ENCODE measurements around the gene DLX4.

The DLX4 gene

DNA sequence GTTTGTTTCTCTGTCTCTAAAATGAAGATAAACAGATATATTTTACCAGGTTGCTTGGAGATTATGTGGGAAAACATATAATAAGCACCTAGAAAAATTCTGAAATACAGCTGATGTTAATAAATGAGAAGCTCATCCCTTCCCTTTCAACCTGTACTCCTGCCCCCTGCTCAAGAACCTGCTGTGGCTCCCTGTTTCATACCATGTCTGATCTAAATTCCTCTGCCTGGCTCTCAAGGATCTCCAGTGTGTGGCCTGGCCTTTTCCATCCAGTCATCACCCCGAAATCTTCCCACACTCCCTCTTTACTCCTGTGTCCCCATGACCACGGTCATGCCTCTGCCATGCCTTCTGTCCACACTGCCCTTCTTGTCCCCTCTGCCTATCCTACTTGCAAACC is 19.4 kb upstream of the DLX4 start:
- H3F3A ChIP-seq (ENCODE audit: low read depth): no peaks in the 10 kb centered on the region
- H3K79me2 ChIP-seq (ENCODE audit: insufficient read depth, low read length): no peaks in the 10 kb centered on the region
- no peaks in the 10 kb centered on the region for H3K36me3 ChIP-seq (ENCODE audit: insufficient read depth, low read length)
- no peak overlapping the region for H2AFZ ChIP-seq (ENCODE audit: low read length)
- no peaks in the 10 kb centered on the region for H3K9me3 ChIP-seq (ENCODE audit: insufficient read depth, low read depth, low read length)
- no peak overlapping the region for H3K4me3 ChIP-seq (ENCODE audit: low read length, poor library complexity, severe bottlenecking)
- TF ChIP-seq, protein P1, sequence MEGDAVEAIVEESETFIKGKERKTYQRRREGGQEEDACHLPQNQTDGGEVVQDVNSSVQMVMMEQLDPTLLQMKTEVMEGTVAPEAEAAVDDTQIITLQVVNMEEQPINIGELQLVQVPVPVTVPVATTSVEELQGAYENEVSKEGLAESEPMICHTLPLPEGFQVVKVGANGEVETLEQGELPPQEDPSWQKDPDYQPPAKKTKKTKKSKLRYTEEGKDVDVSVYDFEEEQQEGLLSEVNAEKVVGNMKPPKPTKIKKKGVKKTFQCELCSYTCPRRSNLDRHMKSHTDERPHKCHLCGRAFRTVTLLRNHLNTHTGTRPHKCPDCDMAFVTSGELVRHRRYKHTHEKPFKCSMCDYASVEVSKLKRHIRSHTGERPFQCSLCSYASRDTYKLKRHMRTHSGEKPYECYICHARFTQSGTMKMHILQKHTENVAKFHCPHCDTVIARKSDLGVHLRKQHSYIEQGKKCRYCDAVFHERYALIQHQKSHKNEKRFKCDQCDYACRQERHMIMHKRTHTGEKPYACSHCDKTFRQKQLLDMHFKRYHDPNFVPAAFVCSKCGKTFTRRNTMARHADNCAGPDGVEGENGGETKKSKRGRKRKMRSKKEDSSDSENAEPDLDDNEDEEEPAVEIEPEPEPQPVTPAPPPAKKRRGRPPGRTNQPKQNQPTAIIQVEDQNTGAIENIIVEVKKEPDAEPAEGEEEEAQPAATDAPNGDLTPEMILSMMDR (conservative IDR thresholded peaks at IDR 0.05; ENCODE audit: low read length): no peak
- no peak for TF ChIP-seq EZH2phosphoT487 (IDR thresholded peaks at IDR 0.05; ENCODE audit: borderline replicate concordance)
- H3K4me1 ChIP-seq (ENCODE audit: insufficient read depth, low read length, poor library complexity, severe bottlenecking): peaks cover 20% of the 10 kb centered on the region
- no peaks in the 10 kb centered on the region for H3K9me2 ChIP-seq (replicated peaks; ENCODE audit: low read depth, low read length)
- H3K9ac ChIP-seq (ENCODE audit: low read depth, low read length, poor library complexity, severe bottlenecking): no peak overlapping the region
- no peaks in the 10 kb centered on the region for H4K20me1 ChIP-seq (ENCODE audit: insufficient read depth, low read length, poor library complexity, severe bottlenecking)
- no peaks in the 10 kb centered on the region for H3K27me3 ChIP-seq (ENCODE audit: insufficient read depth, low read length, poor library complexity, severe bottlenecking)
- H3K4me2 ChIP-seq (ENCODE audit: low read depth, low read length, poor library complexity, severe bottlenecking): no peak overlapping the region

- H3K4me2 ChIP-seq (ENCODE audit: low read depth, low read length, poor library complexity, severe bottlenecking): no peak overlapping the region
- H4K20me1 ChIP-seq (ENCODE audit: insufficient read depth, low read length, poor library complexity, severe bottlenecking): no peaks in the 10 kb centered on the region
- no peak overlapping the region for H3K4me3 ChIP-seq (ENCODE audit: low read length, poor library complexity, severe bottlenecking)
- no peaks in the 10 kb centered on the region for H3K9me2 ChIP-seq (replicated peaks; ENCODE audit: low read depth, low read length)
- H3K9me3 ChIP-seq (ENCODE audit: insufficient read depth, low read depth, low read length): no peaks in the 10 kb centered on the region
- TF ChIP-seq, protein P1 (conservative IDR thresholded peaks at IDR 0.05; ENCODE audit: low read length): no peak
- H3K4me1 ChIP-seq (ENCODE audit: insufficient read depth, low read length, poor library complexity, severe bottlenecking): peaks cover 20% of the 10 kb centered on the region
- no peaks in the 10 kb centered on the region for H3F3A ChIP-seq (ENCODE audit: low read depth)
- H3K79me2 ChIP-seq (ENCODE audit: insufficient read depth, low read length): no peaks in the 10 kb centered on the region
- H2AFZ ChIP-seq (ENCODE audit: low read length): no peak overlapping the region
- no peaks in the 10 kb centered on the region for H3K27me3 ChIP-seq (ENCODE audit: insufficient read depth, low read length, poor library complexity, severe bottlenecking)
- no peak overlapping the region for H3K9ac ChIP-seq (ENCODE audit: low read depth, low read length, poor library complexity, severe bottlenecking)
- no peaks in the 10 kb centered on the region for H3K36me3 ChIP-seq (ENCODE audit: insufficient read depth, low read length)
Measured at GRCh38 chr17:49951362-49952082, 17.5 kb upstream of the DLX4 start.

DNA sequence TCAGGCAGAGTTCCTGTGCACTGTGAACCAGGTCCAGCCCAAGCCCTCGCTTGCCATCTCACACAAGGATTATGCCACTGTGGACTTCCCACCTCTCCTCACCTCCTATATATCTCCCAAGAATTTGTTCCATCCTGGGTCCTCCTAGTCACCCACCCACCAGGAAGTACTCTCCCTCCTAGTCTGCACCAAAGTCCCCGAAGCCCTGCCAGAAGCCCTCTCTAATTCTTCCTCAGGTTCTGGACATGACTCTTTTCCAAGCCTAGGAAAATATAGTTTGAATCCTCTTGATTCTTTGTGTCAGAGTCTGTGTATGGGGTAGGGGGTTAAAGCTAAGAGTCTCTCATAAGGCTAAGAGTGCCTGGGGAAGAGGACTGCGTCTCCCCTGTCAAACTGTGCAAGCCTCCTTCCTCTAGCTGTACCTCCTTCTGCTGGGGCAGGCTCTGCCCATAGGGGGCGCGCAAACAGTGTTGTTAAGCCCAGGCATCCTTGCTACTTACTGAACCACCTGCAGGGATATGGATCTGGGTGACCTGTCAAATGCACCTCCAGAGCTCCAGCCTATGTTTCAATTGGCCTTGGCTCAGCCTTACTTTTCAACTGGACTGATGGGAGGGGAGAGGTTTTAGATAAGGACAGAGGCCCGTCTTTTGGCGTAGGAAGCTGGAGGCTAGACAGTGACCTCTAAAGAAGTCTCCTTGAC is 16.6 kb upstream of the DLX4 start:
- TF ChIP-seq, protein P1 (conservative IDR thresholded peaks at IDR 0.05; ENCODE audit: low read length): peak; percentile 98
- TF ChIP-seq EZH2phosphoT487 (IDR thresholded peaks at IDR 0.05; ENCODE audit: borderline replicate concordance): no peak
- H3K4me1 ChIP-seq (ENCODE audit: insufficient read depth, low read length, poor library complexity, severe bottlenecking): peaks cover 20% of the 10 kb centered on the region
- H3K79me2 ChIP-seq (ENCODE audit: insufficient read depth, low read length): no peaks in the 10 kb centered on the region
- peak overlapping the region; percentile 42 for H3K4me3 ChIP-seq (ENCODE audit: low read length, poor library complexity, severe bottlenecking)
- H3K9me2 ChIP-seq (replicated peaks; ENCODE audit: low read depth, low read length): no peaks in the 10 kb centered on the region
- H3K9me3 ChIP-seq (ENCODE audit: insufficient read depth, low read depth, low read length): no peaks in the 10 kb centered on the region
- H3K9ac ChIP-seq (ENCODE audit: low read depth, low read length, poor library complexity, severe bottlenecking): no peak overlapping the region
- no peaks in the 10 kb centered on the region for H3K27me3 ChIP-seq (ENCODE audit: insufficient read depth, low read length, poor library complexity, severe bottlenecking)
- H4K20me1 ChIP-seq (ENCODE audit: insufficient read depth, low read length, poor library complexity, severe bottlenecking): no peaks in the 10 kb centered on the region
- H2AFZ ChIP-seq (ENCODE audit: low read length): no peak overlapping the region
- no peaks in the 10 kb centered on the region for H3K36me3 ChIP-seq (ENCODE audit: insufficient read depth, low read length)
- H3K4me2 ChIP-seq (ENCODE audit: low read depth, low read length, poor library complexity, severe bottlenecking): peak overlapping the region; percentile 64
- H3F3A ChIP-seq (ENCODE audit: low read depth): no peaks in the 10 kb centered on the region
